Activated B cell treated with CpG ODN at 0.5 μM for 24 hours (primary cell): ENCODE measurements around the gene ANKLE1. TPM values are rescaled to one million over a fixed set of nuclear protein-coding genes. Genes with fewer than 3 reads are reported as not detected.

Source experiments
- ATAC-seq: fragments of 200-7000 bp; cut with Tn5 transposase; one replicate; pipeline ENCODE4 v1.10.0; 2021; ENCODE audit warnings: low read depth, mild to moderate bottlenecking, moderate library complexity
- CTCF ChIA-PET: fragments of 350-600 bp; sonication (Branson Sonifier 250); formaldehyde crosslinking; loops from one replicate; lab custom pipeline; 2021; ENCODE audit warnings: antibody characterized with exemption; lab: Charles Lee
- POLR2A ChIA-PET: fragments of 350-600 bp; sonication (Branson Sonifier 250); formaldehyde crosslinking; loops from one replicate; lab custom pipeline; 2021; ENCODE audit warnings: antibody characterized with exemption; lab: Charles Lee
- DNase-seq: peaks from one replicate; pipeline ENCODE4 v3.0.0; 2022
- H3K27ac Mint-ChIP-seq: one replicate; pipeline ENCODE4 v1.8.0; 2020; ENCODE audit warnings: mixed read lengths
- H3K27me3 Mint-ChIP-seq: one replicate; pipeline ENCODE4 v1.8.0; 2021; ENCODE audit warnings: mixed read lengths
- H3K36me3 Mint-ChIP-seq: one replicate; pipeline ENCODE4 v1.8.0; 2021; ENCODE audit warnings: low read depth, mixed read lengths
- H3K4me1 Mint-ChIP-seq: one replicate; pipeline ENCODE4 v1.8.0; 2021; ENCODE audit warnings: mixed read lengths
- H3K4me3 Mint-ChIP-seq: one replicate; pipeline ENCODE4 v1.8.0; 2020; ENCODE audit warnings: mild to moderate bottlenecking, mixed read lengths
- H3K9me3 Mint-ChIP-seq: one replicate; pipeline ENCODE4 v1.8.0; 2020; ENCODE audit warnings: mixed read lengths
- intact Hi-C: fragments of 100-400 bp; cut with micrococcal nuclease; formaldehyde crosslinking; loops from one replicate; pipeline ENCODE4 v1.15.1; 2024
- total RNA-seq: library from RNA; stranded (reverse); gene quantifications from 2 replicates; pipeline ENCODE4 v1.2.3, GENCODE V29; 2022
- TF ChIP-seq, protein P1 (sequence below): fragments of 200-600 bp; IDR thresholded peaks from one replicate; pipeline ENCODE4 v1.8.0; 2022; ENCODE audit warnings: antibody characterized with exemption, mild to moderate bottlenecking

Gene ANKLE1, protein sequence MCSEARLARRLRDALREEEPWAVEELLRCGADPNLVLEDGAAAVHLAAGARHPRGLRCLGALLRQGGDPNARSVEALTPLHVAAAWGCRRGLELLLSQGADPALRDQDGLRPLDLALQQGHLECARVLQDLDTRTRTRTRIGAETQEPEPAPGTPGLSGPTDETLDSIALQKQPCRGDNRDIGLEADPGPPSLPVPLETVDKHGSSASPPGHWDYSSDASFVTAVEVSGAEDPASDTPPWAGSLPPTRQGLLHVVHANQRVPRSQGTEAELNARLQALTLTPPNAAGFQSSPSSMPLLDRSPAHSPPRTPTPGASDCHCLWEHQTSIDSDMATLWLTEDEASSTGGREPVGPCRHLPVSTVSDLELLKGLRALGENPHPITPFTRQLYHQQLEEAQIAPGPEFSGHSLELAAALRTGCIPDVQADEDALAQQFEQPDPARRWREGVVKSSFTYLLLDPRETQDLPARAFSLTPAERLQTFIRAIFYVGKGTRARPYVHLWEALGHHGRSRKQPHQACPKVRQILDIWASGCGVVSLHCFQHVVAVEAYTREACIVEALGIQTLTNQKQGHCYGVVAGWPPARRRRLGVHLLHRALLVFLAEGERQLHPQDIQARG
- total RNA-seq = 7.9 and 9.1 TPM in 2 replicates

DNA sequence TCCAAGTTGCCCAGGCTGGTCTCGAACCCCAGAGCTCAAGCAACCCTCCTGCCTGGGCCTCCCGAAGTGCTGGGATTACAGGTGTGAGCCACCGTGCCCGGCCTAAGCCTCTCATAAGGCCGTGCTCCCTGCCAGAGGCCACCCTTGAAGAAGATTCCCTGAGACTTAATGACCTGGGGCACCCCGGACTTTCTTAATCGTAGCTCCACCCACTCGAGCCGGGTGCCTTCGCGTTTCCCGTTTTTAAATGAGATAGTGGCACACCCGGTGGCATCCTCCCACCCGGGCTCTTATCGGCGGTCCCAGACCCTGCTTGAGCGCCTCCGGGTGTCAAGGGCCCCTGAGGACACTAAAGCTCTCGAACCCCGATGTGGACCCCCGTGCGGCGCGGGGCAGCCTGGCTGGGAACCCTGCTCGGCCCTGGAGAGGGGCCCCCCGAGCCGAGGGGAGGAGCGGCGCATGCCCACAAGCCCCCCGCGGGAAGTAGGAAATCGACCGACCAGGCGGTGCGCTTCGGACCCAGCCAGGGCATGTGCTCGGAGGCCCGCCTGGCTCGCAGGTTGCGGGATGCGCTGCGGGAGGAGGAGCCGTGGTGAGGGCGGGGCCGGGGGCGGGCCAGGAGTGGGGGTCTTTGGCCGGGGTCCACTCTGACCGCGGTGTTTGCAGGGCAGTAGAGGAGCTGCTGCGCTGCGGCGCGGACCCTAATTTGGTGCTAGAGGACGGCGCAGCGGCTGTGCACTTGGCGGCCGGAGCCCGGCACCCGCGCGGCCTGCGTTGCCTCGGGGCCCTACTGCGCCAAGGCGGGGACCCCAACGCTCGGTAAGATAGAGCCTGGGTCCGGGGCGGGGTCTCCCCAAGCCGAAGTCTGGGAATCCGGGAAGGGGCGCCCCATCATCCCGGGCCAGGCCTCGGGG is at the start of gene ANKLE1:
Gene ANKLE1 (plus strand): TSS at position 511 of the 914 bp plus-strand sequence. CDS start 20 bp downstream, at position 531.
- peak; percentile 69 for DNase-seq
- TF ChIP-seq, protein P1, sequence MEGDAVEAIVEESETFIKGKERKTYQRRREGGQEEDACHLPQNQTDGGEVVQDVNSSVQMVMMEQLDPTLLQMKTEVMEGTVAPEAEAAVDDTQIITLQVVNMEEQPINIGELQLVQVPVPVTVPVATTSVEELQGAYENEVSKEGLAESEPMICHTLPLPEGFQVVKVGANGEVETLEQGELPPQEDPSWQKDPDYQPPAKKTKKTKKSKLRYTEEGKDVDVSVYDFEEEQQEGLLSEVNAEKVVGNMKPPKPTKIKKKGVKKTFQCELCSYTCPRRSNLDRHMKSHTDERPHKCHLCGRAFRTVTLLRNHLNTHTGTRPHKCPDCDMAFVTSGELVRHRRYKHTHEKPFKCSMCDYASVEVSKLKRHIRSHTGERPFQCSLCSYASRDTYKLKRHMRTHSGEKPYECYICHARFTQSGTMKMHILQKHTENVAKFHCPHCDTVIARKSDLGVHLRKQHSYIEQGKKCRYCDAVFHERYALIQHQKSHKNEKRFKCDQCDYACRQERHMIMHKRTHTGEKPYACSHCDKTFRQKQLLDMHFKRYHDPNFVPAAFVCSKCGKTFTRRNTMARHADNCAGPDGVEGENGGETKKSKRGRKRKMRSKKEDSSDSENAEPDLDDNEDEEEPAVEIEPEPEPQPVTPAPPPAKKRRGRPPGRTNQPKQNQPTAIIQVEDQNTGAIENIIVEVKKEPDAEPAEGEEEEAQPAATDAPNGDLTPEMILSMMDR = no peak
- CTCF ChIA-PET = interaction anchor here (0.7 to 2.7 kb wide), 18 partner anchors 15 to 1066 kb away, joined by 3 to 19 read pairs (median 4); partner anchors contain the start of genes ABHD8, DDA1, MRPL34 and USHBP1
- intact Hi-C loops = loop anchor here (1.0 to 2.0 kb wide), 8 partner anchors 15 to 567 kb away; partner anchors contain the start of genes BABAM1, HAUS8 and MYO9B
- H3K9me3 Mint-ChIP-seq = no peaks in the 10 kb centered on the region
- POLR2A ChIA-PET = interaction anchor here (0.6 to 4.5 kb wide), 15 partner anchors 8 to 1137 kb away, joined by 3 to 40 read pairs (median 5); partner anchors contain the start of genes BABAM1 and DDA1
- ATAC-seq = peak; percentile 68
- peak within 1 kb of the TSS; percentile 85 for H3K4me3 Mint-ChIP-seq
- H3K27me3 Mint-ChIP-seq = no peaks in the 10 kb centered on the region
- H3K27ac Mint-ChIP-seq = peak within 1 kb of the TSS; percentile 46
- peaks cover 12% of the 10 kb centered on the region for H3K4me1 Mint-ChIP-seq
- H3K36me3 Mint-ChIP-seq = peaks cover 14% of the 10 kb centered on the region

DNA sequence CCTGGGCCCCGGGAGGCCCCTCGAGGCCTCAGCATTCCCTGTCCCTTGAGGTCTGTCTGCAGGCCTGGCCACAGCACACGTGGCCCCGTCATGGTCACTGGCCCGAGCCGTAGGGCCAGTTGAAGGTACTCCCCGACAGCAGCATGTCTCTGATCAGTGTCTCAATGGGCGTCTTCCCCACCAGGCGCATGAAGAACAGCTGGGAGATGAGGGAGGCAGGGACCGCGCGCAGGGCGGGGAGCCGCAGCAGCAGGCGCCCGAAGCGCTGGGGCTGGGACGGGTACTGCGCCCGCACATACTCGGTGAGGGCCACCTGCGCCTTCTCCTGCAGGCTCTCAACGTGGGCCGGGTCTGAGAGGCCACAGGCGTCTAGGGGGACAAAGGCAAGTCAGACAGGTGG is 49.4 kb upstream of the ANKLE1 start:
- intact Hi-C loops = no loop called here
- no peak overlapping the region for H3K4me3 Mint-ChIP-seq
- peaks cover 14% of the 10 kb centered on the region for H3K36me3 Mint-ChIP-seq
- no peaks in the 10 kb centered on the region for H3K27me3 Mint-ChIP-seq
- no peak overlapping the region for H3K27ac Mint-ChIP-seq
- TF ChIP-seq, protein P1 = no peak
- H3K9me3 Mint-ChIP-seq = no peaks in the 10 kb centered on the region
- H3K4me1 Mint-ChIP-seq = peaks cover 12% of the 10 kb centered on the region
- ChIA-PET POLR2A (no interaction called here), CTCF (no interaction called here)
- no peak for DNase-seq
- no peak for ATAC-seq

DNA sequence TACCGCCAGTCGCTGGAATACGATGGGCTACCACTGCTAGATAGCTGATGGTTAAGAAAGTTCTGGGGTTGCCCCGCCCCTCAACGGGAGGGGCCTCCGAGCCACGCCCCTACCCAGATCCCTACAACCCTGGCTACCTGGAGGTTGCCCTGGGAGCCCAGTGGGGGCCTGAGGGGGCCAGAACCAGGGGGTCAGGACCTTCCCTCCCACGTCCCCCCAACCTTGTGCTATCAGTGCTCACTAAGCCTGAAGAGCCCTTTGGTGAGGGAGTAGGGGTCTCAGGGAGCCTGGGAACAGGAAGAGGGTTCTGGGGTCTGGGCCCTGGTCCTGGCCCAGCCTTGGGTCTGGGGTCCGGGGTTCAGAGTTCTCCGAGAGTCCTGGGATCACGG is 46.8 kb upstream of the ANKLE1 start:
- H3K36me3 Mint-ChIP-seq = peaks cover 7% of the 10 kb centered on the region
- ATAC-seq = peak; percentile 65
- H3K9me3 Mint-ChIP-seq = no peaks in the 10 kb centered on the region
- H3K4me3 Mint-ChIP-seq = peak overlapping the region; percentile 82
- POLR2A ChIA-PET = interaction anchor here (0.6 to 4.2 kb wide), 10 partner anchors 8 to 616 kb away, joined by 3 to 25 read pairs (median 4); partner anchors contain the start of genes OCEL1 and USE1
- TF ChIP-seq, protein P1 = no peak
- CTCF ChIA-PET = interaction anchor here (0.9 to 2.7 kb wide), 15 partner anchors 8 to 409 kb away, joined by 3 to 10 read pairs (median 4); partner anchors contain the start of genes ANKLE1, BABAM1, HAUS8 and USE1
- intact Hi-C loops = loop anchor here (1.0 to 2.0 kb wide), 8 partner anchors 9 to 168 kb away; partner anchors contain the start of genes BABAM1, HAUS8, MYO9B and OCEL1
- H3K27me3 Mint-ChIP-seq = no peaks in the 10 kb centered on the region
- no peak overlapping the region for H3K27ac Mint-ChIP-seq
- peak; percentile 61 for DNase-seq
- H3K4me1 Mint-ChIP-seq = peaks cover 9% of the 10 kb centered on the region

DNA sequence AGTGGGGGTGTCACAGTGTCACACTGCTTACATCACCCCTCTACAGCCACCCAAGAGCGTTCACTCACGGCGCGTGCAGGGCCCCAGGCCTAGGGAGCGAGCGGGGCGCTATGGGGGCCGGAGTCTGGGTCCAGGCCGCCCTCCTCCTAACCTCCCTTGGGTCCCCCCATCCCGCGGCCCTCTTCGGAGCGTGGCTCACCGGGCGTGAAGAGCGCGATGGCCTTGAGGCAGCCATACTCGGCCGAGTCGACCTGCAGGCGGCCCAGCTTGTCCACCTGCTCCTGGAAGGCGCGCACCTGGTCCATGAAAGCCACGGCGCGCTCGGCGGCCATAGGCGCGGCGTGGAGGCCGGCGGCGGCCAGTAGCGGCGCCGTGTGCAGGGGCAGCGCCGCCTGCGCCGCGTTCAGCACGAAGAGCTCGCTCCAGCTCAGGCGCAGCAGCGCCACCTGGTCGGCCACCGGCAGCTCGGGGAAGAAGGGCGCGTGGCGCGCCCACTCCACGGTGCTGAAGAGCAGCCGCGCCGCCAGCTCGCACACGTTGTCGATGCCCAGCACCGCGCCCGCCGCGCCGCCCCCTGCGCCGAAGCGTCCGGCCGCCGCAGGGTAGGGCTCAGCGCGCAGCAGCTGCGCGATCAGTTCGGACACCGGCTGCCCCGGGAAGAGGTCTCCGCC is 46.3 kb upstream of the ANKLE1 start:
- Mint-ChIP-seq H3K9me3 (no peaks in the 10 kb centered on the region), H3K4me1 (peaks cover 9% of the 10 kb centered on the region), H3K27me3 (no peaks in the 10 kb centered on the region), H3K27ac (no peak overlapping the region), H3K4me3 (peak overlapping the region; percentile 82), H3K36me3 (peaks cover 7% of the 10 kb centered on the region)
- ChIA-PET POLR2A (interaction anchor here (0.6 to 4.2 kb wide), 13 partner anchors 9 to 159 kb away, joined by 3 to 25 read pairs (median 4); partner anchors contain the start of genes NR2F6, OCEL1 and USE1), CTCF (interaction anchor here (0.6 to 2.7 kb wide), 21 partner anchors 9 to 462 kb away, joined by 3 to 10 read pairs (median 4); partner anchors contain the start of genes ANKLE1, BABAM1, HAUS8 and MYO9B)
- TF ChIP-seq, protein P1 = no peak
- intact Hi-C loops = loop anchor here (1.0 to 2.0 kb wide), 8 partner anchors 9 to 168 kb away; partner anchors contain the start of genes BABAM1, HAUS8, MYO9B and OCEL1
- DNase-seq (peak; percentile 66), ATAC-seq (peak; percentile 90)
